Endothelial cell of umbilical vein (primary cell): ENCODE data around the gene CFAP57. TPM values are rescaled to one million over a fixed set of nuclear protein-coding genes. Genes with fewer than 3 reads are reported as not detected.

Experiments used
- BruUV-seq: library from RNA; stranded (reverse); fragments of 400-500 nt; replicated peaks from 2 replicates; lab custom pipeline; 2021; lab: Mats Ljungman, UMichigan
- CTCF ChIA-PET: fragments of 300-600, 350-600 bp; sonication (Branson Sonifier 250); formaldehyde crosslinking; loops from one replicate; lab custom pipeline; 2021; ENCODE audit warnings: antibody characterized with exemption, inconsistent platforms; lab: Charles Lee
- POLR2A ChIA-PET: fragments of 300-600, 350-600 bp; sonication (Branson Sonifier 250); formaldehyde crosslinking; loops from one replicate; lab custom pipeline; 2021; ENCODE audit warnings: antibody characterized with exemption, inconsistent platforms; lab: Charles Lee
- DNase-seq: peaks from one replicate; pipeline ENCODE4 v3.0.0-alpha.2; 2011; ENCODE audit warnings: low read depth, low spot score
- FAIRE-seq: peaks from 2 replicates; lab custom pipeline; 2011; peaks lifted over from hg19 to GRCh38; lab: Jason Lieb, UNC
- H2AFZ ChIP-seq: 2 replicates; pipeline ENCODE4 v1.6.0; 2012; ENCODE audit warnings: low read depth, low read length, control low read depth, inconsistent platforms
- H3K27ac ChIP-seq: 2 replicates; pipeline ENCODE4 v1.5.1; 2011; ENCODE audit warnings: low read depth, mild to moderate bottlenecking, control low read depth, low read length, moderate library complexity; ENCODE audit not compliant: insufficient read depth
- H3K27me3 ChIP-seq, 2 experiments: 2 replicates each; pipeline versions ENCODE4 v1.6.0 to v1.6.1; 2011; ENCODE audit warnings: low read length in 2 of 2, mixed read lengths in 1 of 2; ENCODE audit not compliant: control insufficient read depth in 2 of 2, insufficient read depth in 2 of 2
- H3K36me3 ChIP-seq, 2 experiments: 2 replicates in 1 of 2; 3 replicates in 1 of 2; pipeline ENCODE4 v1.5.1; 2011; ENCODE audit warnings: low read length in 2 of 2, mild to moderate bottlenecking in 1 of 2, moderate library complexity in 1 of 2; ENCODE audit not compliant: control insufficient read depth in 2 of 2, insufficient read depth in 2 of 2; ENCODE audit errors: extremely low read depth in 1 of 2
- H3K4me1 ChIP-seq: 3 replicates; pipeline ENCODE4 v1.5.1; 2011; ENCODE audit warnings: mild to moderate bottlenecking, low read length; ENCODE audit not compliant: control insufficient read depth, insufficient read depth; ENCODE audit errors: extremely low read depth
- H3K4me2 ChIP-seq: 2 replicates; pipeline ENCODE4 v1.6.1; 2011; ENCODE audit warnings: low read length, control low read depth, mixed read lengths; ENCODE audit not compliant: insufficient read depth
- H3K4me3 ChIP-seq, 3 experiments: fragments of 200-600 bp in 1 of 3; sonication (generic), shearing (Covaris generic) in 1 of 3; replicated peaks in 1 of 3; 2 replicates each; pipeline ENCODE4 v1.5.1; 2011 to 2016; ENCODE audit warnings: control low read depth in 3 of 3, low read length in 3 of 3, mild to moderate bottlenecking in 2 of 3, inconsistent platforms in 1 of 3, low read depth in 1 of 3, moderate library complexity in 1 of 3; ENCODE audit not compliant: insufficient read depth in 1 of 3
- H3K79me2 ChIP-seq: 2 replicates; pipeline ENCODE4 v1.6.0; 2012; ENCODE audit warnings: low read length, inconsistent platforms; ENCODE audit not compliant: control insufficient read depth, insufficient read depth
- H3K9ac ChIP-seq: replicated peaks from 2 replicates; pipeline ENCODE3; 2011; ENCODE audit warnings: low read length, control low read depth; ENCODE audit not compliant: insufficient read depth; ENCODE audit errors: extremely low read depth
- H3K9me1 ChIP-seq: replicated peaks from 3 replicates; pipeline ENCODE4 v1.6.0; 2011; ENCODE audit warnings: mild to moderate bottlenecking, low read length; ENCODE audit not compliant: control insufficient read depth, insufficient read depth; ENCODE audit errors: extremely low read depth
- H3K9me3 ChIP-seq: replicated peaks from 2 replicates; pipeline ENCODE4 v1.5.1; 2012; ENCODE audit warnings: low read length, inconsistent platforms; ENCODE audit not compliant: control insufficient read depth, insufficient read depth
- H4K20me1 ChIP-seq: replicated peaks from 2 replicates; pipeline ENCODE3; 2011; ENCODE audit warnings: mild to moderate bottlenecking, low read length; ENCODE audit not compliant: control insufficient read depth, insufficient read depth; ENCODE audit errors: extremely low read depth
- CTCF ChIP-seq, 2 donors: IDR thresholded peaks; 1 replicate in 1 of 2; 2 replicates in 1 of 2; pipeline ENCODE4 v1.5.1; 2011; ENCODE audit warnings: low read length in 2 of 2, mild to moderate bottlenecking in 2 of 2, moderate library complexity in 2 of 2, control low read depth in 1 of 2, inconsistent platforms in 1 of 2, low read depth in 1 of 2; ENCODE audit not compliant: insufficient read depth in 1 of 2; ENCODE audit errors: extremely low read depth in 1 of 2
- EZH2 ChIP-seq: IDR thresholded peaks from 2 replicates; pipeline ENCODE4 v1.6.1; 2012; ENCODE audit warnings: borderline replicate concordance, low read depth, mild to moderate bottlenecking, moderate library complexity, low read length, inconsistent platforms; ENCODE audit not compliant: severe bottlenecking
- FOS ChIP-seq: IDR thresholded peaks from 2 replicates; pipeline ENCODE4 v1.6.1; 2011; ENCODE audit warnings: mild to moderate bottlenecking, low read length, moderate library complexity, borderline replicate concordance; ENCODE audit not compliant: insufficient read depth
- GATA2 ChIP-seq: IDR thresholded peaks from 2 replicates; pipeline ENCODE4 v1.7.0; 2011; ENCODE audit warnings: low read depth, mild to moderate bottlenecking, moderate library complexity, mixed read lengths, low read length; ENCODE audit not compliant: insufficient read length, insufficient read depth
- JUN ChIP-seq: IDR thresholded peaks from 2 replicates; pipeline ENCODE4 v1.6.1; 2011; ENCODE audit warnings: borderline replicate concordance, low read depth; ENCODE audit not compliant: insufficient read length, insufficient read depth
- MAX ChIP-seq: IDR thresholded peaks from 2 replicates; pipeline ENCODE4 v1.6.1; 2011; ENCODE audit not compliant: insufficient read depth, insufficient read length
- MYC ChIP-seq: IDR thresholded peaks from one replicate; pipeline ENCODE4 v1.6.1; 2011; ENCODE audit warnings: mild to moderate bottlenecking, low read depth, low read length
- POLR2A ChIP-seq: IDR thresholded peaks from 2 replicates; pipeline ENCODE4 v1.6.1; 2012; ENCODE audit warnings: low read depth, mild to moderate bottlenecking, control low read depth, low read length
- POLR2AphosphoS5 ChIP-seq: IDR thresholded peaks from 2 replicates; pipeline ENCODE4 v1.6.1; 2012; ENCODE audit warnings: low read depth, mild to moderate bottlenecking, control low read depth, low read length, moderate library complexity; ENCODE audit not compliant: insufficient read depth
- dilution Hi-C: fragments of 300-500 bp; cut with MboI; formaldehyde crosslinking; loops from one replicate; pipeline ENCODE4 v1.15.0; 2019; ENCODE audit warnings: low sequenced_read_pairs; ENCODE audit not compliant: extremely low pct_ligation_motif_present
- intact Hi-C: fragments of 100-400 bp; cut with micrococcal nuclease; formaldehyde crosslinking; loops from one replicate; pipeline ENCODE4 v1.10.0; 2022
- polyA plus RNA-seq, 4 experiments: library from polyadenylated mRNA; depleted of rRNA in 3 of 4; stranded (reverse) in 3 of 4; unstranded in 1 of 4; fragments of >200 nt; gene quantifications; 2 replicates each; pipeline versions ENCODE4 v1.2.1 to v1.2.3, GENCODE V29; 2011 to 2012; ENCODE audit warnings: missing spikeins in 1 of 4
- total RNA-seq: library from RNA; stranded (reverse); gene quantifications from 2 replicates; pipeline ENCODE4 v1.2.3, GENCODE V29; 2021

Gene CFAP57
- total and polyA plus RNA-seq, 2 donors (not counting 3 experiments of a cell fraction or from before 2014, with no cell fraction given), result 0.88 to 0.91 TPM

- H3K9me3 ChIP-seq, result no peaks in the 10 kb centered on the region
- H3K4me1 ChIP-seq, result no peaks in the 10 kb centered on the region
- H2AFZ ChIP-seq, result no peak overlapping the region
- intact Hi-C loops (no loop called here), dilution Hi-C loops (no loop called here)
- no peak for DNase-seq
- TF ChIP-seq MAX, result no peak
- no peak for TF ChIP-seq CTCF (IDR thresholded peaks at IDR 0.05; ENCODE audit: extremely low read depth in 1 of 2, insufficient read depth in 1 of 2, low read depth in 1 of 2, low read length in 2 of 2)
- no peak for TF ChIP-seq EZH2
- no peak for TF ChIP-seq FOS
- TF ChIP-seq MYC, result no peak
- no peak for TF ChIP-seq GATA2
- TF ChIP-seq POLR2A, result no peak
- TF ChIP-seq POLR2AphosphoS5, result no peak
- no peak for TF ChIP-seq JUN
- no peaks in the 10 kb centered on the region for H3K36me3 ChIP-seq
- FAIRE-seq, result no peak
- ChIA-PET POLR2A (no interaction called here), CTCF (no interaction called here)
- H3K27me3 ChIP-seq, result peaks cover 5 to 11% of the 10 kb centered on the region in 2 experiments
- no peaks in the 10 kb centered on the region for H3K9me1 ChIP-seq
- H3K79me2 ChIP-seq, result no peaks in the 10 kb centered on the region
- no peak overlapping the region for H3K9ac ChIP-seq
- no peak overlapping the region for H3K27ac ChIP-seq
- H3K4me3 ChIP-seq, result no peak overlapping the region
- BruUV-seq, result no TSS peak
- no peaks in the 10 kb centered on the region for H4K20me1 ChIP-seq
- H3K4me2 ChIP-seq, result no peak overlapping the region
Observed at GRCh38 chr1:43250351-43250761, 78.2 kb downstream of the CFAP57 start.
